Measurements from ENCODE around the gene PHACTR3. TPM values are rescaled to one million over a fixed set of nuclear protein-coding genes. Genes with fewer than 3 reads are reported as not detected.

PHACTR3 gene
- total RNA-seq, 2 experiments from 2014 or later, result not detected

- ATAC-seq (no peak), DNase-seq (no peak)
- H3K27ac Mint-ChIP-seq, result no peak overlapping the region
- no peak overlapping the region for H3K4me3 Mint-ChIP-seq
- H3K9me3 Mint-ChIP-seq, result no peaks in the 10 kb centered on the region
- ChIA-PET POLR2A (no interaction called here), CTCF (no interaction called here)
- TF ChIP-seq, protein P1, sequence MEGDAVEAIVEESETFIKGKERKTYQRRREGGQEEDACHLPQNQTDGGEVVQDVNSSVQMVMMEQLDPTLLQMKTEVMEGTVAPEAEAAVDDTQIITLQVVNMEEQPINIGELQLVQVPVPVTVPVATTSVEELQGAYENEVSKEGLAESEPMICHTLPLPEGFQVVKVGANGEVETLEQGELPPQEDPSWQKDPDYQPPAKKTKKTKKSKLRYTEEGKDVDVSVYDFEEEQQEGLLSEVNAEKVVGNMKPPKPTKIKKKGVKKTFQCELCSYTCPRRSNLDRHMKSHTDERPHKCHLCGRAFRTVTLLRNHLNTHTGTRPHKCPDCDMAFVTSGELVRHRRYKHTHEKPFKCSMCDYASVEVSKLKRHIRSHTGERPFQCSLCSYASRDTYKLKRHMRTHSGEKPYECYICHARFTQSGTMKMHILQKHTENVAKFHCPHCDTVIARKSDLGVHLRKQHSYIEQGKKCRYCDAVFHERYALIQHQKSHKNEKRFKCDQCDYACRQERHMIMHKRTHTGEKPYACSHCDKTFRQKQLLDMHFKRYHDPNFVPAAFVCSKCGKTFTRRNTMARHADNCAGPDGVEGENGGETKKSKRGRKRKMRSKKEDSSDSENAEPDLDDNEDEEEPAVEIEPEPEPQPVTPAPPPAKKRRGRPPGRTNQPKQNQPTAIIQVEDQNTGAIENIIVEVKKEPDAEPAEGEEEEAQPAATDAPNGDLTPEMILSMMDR (IDR thresholded peaks at IDR 0.05), result no peak
- no peaks in the 10 kb centered on the region for H3K36me3 Mint-ChIP-seq (ENCODE audit: low read depth)
- intact Hi-C loops (cut with micrococcal nuclease), result no loop called here
- H3K27me3 Mint-ChIP-seq, result peaks cover 5% of the 10 kb centered on the region
- no peaks in the 10 kb centered on the region for H3K4me1 Mint-ChIP-seq (ENCODE audit: low read depth)
Measured at GRCh38 chr20:59816146-59816738, 211.9 kb downstream of the PHACTR3 start.

DNA sequence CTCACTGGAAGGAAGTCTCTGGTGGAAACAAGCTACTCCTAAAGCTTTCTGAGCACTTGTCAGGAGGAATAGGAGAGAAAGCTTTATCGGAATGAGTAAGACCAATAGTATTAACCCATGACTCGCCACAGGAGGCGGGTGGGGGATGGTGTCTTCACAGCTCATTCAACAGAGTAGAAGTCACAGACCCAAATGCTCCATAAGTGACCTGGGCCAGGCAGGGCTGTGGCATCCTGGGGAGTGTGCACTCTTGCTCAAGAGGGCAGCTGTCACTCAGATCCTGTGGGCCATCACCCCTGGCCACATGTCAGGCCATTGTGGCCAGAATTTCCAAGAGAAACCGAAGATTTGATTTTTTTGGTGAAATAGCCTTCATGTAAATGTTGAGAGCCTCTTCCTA lies 213.1 kb downstream of the PHACTR3 start:
- Mint-ChIP-seq H3K4me3 (no peak overlapping the region), H3K4me1 (ENCODE audit: low read depth) (no peaks in the 10 kb centered on the region), H3K27me3 (peaks cover 5% of the 10 kb centered on the region), H3K36me3 (ENCODE audit: low read depth) (no peaks in the 10 kb centered on the region), H3K27ac (no peak overlapping the region), H3K9me3 (no peaks in the 10 kb centered on the region)
- DNase-seq, result no peak
- no peak for ATAC-seq
- ChIA-PET POLR2A (no interaction called here), CTCF (interaction anchor here (0.7 kb wide), 1 partner anchor 246 kb away, joined by 3 read pairs; no protein-coding TSS in a partner anchor)
- TF ChIP-seq, protein P1 (IDR thresholded peaks at IDR 0.05), result no peak
- intact Hi-C loops (cut with micrococcal nuclease), result no loop called here

DNA sequence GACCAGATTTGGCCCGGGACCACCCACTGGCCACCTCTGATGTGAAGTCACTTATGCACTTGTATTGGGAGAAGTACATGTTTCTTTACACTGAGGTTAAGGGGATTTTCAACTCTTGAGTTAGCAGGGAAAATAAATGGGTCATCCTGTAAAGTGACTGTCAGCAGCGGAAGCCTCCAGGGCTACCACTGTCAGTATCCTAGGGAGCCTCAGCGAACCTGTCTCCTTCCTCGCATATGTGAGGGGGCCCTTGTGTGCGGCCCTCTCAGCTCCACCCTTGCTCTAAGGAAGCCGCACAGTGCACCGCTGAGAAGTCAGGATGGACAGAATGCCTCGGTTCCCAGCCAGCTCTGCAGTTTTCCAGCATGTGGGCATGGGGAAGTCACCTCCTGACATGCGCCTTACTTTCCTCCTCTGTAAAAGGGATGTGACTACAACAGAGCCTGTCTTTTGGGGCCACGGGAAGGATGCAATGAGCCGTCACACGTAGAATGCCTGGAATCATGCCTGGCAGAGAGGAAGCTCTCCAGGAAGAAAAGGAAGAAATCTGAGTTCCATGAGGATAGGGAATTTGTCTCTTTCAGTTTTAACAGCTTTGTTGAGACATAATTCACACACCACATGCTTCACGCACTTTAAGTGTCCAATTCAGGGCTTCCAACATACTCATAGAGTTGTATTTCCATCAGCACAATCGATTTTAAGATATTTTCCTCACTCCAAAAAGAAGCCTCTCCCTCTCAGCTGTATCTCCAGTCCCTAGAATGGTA lies 213.7 kb downstream of the PHACTR3 start:
- H3K4me1 Mint-ChIP-seq (ENCODE audit: low read depth), result no peaks in the 10 kb centered on the region
- H3K4me3 Mint-ChIP-seq, result no peak overlapping the region
- no peaks in the 10 kb centered on the region for H3K9me3 Mint-ChIP-seq
- ChIA-PET CTCF (no interaction called here), POLR2A (no interaction called here)
- intact Hi-C loops (cut with micrococcal nuclease), result no loop called here
- no peak overlapping the region for H3K27ac Mint-ChIP-seq
- no peak for DNase-seq
- H3K36me3 Mint-ChIP-seq (ENCODE audit: low read depth), result no peaks in the 10 kb centered on the region
- peaks cover 5% of the 10 kb centered on the region for H3K27me3 Mint-ChIP-seq
- TF ChIP-seq, protein P1 (IDR thresholded peaks at IDR 0.05), result no peak
- no peak for ATAC-seq

- ChIA-PET CTCF (no interaction called here), POLR2A (no interaction called here)
- H3K4me1 Mint-ChIP-seq (ENCODE audit: low read depth), result no peaks in the 10 kb centered on the region
- ATAC-seq, result no peak
- TF ChIP-seq, protein P1 (IDR thresholded peaks at IDR 0.05), result no peak
- DNase-seq, result no peak
- no peak overlapping the region for H3K4me3 Mint-ChIP-seq
- H3K27ac Mint-ChIP-seq, result no peak overlapping the region
- H3K36me3 Mint-ChIP-seq (ENCODE audit: low read depth), result no peaks in the 10 kb centered on the region
- H3K27me3 Mint-ChIP-seq, result peaks cover 5% of the 10 kb centered on the region
- H3K9me3 Mint-ChIP-seq, result no peaks in the 10 kb centered on the region
- intact Hi-C loops (cut with micrococcal nuclease), result no loop called here
Measured at GRCh38 chr20:59818911-59819310, 214.6 kb downstream of the PHACTR3 start.

DNA sequence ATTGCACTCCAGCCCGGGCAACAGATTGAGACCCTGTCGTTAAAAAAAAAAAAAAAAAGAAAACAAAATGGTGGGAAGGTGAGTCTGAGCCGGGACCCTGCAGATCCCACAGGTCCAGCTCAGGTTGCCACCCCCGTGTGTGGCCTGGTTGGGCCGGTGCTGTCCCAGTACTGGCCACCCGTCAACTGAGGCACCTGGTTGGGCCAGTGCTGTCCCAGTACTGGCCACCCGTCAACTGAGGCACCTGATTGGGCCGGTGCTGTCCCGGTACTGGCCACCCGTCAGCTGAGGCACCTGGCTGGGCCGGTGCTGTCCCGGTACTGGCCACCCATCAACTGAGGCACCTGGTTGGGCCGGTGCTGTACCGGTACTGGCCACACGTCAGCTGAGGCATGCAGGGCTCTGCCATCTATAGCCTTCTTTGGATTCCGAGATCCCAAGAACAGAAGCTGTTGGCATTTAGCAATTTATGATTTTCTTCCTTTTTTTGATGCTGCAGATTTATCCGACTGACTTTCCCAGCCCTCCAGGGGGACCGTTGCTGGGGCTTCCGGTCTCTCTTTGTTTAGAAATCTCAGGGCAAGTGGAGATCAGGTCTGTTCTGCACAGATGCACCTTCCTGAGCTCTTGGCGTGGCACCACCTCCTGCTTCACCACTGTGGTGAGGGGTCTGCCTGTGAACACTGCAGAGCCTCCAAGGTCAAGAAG lies 215.3 kb downstream of the PHACTR3 start:
- no peaks in the 10 kb centered on the region for H3K36me3 Mint-ChIP-seq (ENCODE audit: low read depth)
- DNase-seq (no peak), ATAC-seq (no peak)
- H3K4me1 Mint-ChIP-seq (ENCODE audit: low read depth), result no peaks in the 10 kb centered on the region
- intact Hi-C loops (cut with micrococcal nuclease), result no loop called here
- CTCF ChIA-PET, result no interaction called here
- H3K27ac Mint-ChIP-seq, result no peak overlapping the region
- no peak overlapping the region for H3K4me3 Mint-ChIP-seq
- POLR2A ChIA-PET, result no interaction called here
- TF ChIP-seq, protein P1 (IDR thresholded peaks at IDR 0.05), result no peak
- no peaks in the 10 kb centered on the region for H3K9me3 Mint-ChIP-seq
- peaks cover 5% of the 10 kb centered on the region for H3K27me3 Mint-ChIP-seq

All from activated CD8-positive, alpha-beta T cell treated with anti-CD3 and anti-CD28 coated beads for 36 hours (primary cell).